ENCODE measurements around the gene ZC3H12D.

Gene ZC3H12D

DNA sequence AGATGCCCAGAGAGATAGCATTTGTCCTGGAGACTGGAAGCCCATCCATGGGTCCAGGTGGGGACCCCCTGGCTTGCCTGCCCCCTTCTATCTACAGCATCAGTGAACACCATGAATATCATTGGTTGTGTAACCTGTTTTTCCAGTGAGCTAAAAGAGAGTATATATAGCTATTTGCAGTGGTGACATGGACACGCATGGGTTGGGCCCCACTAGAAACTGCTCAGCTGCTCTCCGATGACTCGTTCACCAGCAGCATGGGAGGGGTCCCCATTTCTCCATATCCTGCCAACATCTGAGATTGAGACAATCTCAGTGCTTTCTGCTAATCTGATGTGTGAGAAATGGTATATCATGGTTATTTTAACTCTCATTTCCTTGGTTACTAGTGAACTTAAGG is 4.0 kb upstream of the ZC3H12D start:
- FAIRE-seq: no peak

DNA sequence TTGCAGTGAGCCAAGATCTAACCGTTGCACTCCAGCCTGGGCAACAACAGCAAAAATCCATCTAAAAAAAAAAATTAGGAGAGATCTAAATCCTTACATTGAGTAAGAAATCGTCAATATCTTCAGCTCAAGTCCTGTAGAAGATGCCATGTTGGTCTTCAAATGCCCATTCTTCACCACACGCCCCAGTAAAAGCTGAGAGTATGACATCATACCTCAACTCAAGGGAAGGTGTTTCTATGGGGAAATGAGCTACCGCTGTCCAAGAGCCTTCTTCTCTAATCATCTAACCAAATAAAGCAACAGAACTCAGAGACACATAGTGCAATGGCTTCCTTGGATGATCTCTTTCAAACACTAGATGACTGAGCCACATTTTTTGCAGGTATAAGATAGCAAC is 2.5 kb upstream of the ZC3H12D start:
- FAIRE-seq (no peak), DNase-seq (ENCODE audit: insufficient read length, low spot score) (no peak)
- TF ChIP-seq PAX5 (IDR thresholded peaks at IDR 0.05; ENCODE audit: insufficient read depth, low read length, severe bottlenecking): no peak
- TF ChIP-seq POLR2A (IDR thresholded peaks at IDR 0.05; ENCODE audit: low read depth, low read length): no peak
- TF ChIP-seq POLR2AphosphoS5 (IDR thresholded peaks at IDR 0.05; ENCODE audit: low read depth, low read length): no peak

More for the DNA sequence above, 4.0 kb upstream of the ZC3H12D start:
- no peak for DNase-seq (ENCODE audit: insufficient read length, low spot score)
- no peak for TF ChIP-seq POLR2A (IDR thresholded peaks at IDR 0.05; ENCODE audit: low read depth, low read length)
- no peak for TF ChIP-seq POLR2AphosphoS5 (IDR thresholded peaks at IDR 0.05; ENCODE audit: low read depth, low read length)
- no peak for TF ChIP-seq POU2F2 (IDR thresholded peaks at IDR 0.05; ENCODE audit: low read depth, low read length)
- TF ChIP-seq PAX5 (IDR thresholded peaks at IDR 0.05; ENCODE audit: insufficient read depth, low read length, severe bottlenecking): no peak
- TF ChIP-seq TAF1 (IDR thresholded peaks at IDR 0.05; ENCODE audit: low read depth, low read length): no peak
- no peak for TF ChIP-seq SPI1 (IDR thresholded peaks at IDR 0.05; ENCODE audit: low read depth, low read length)

GRCh38 chr6:149483849-149484655 is 762 bp downstream of the ZC3H12D start:
- peak; percentile 31 for FAIRE-seq

GRCh38 chr6:149483334-149483725 is 1.5 kb downstream of the ZC3H12D start:
- TF ChIP-seq POLR2A (IDR thresholded peaks at IDR 0.05; ENCODE audit: low read depth, low read length): no peak
- no peak for TF ChIP-seq PAX5 (IDR thresholded peaks at IDR 0.05; ENCODE audit: insufficient read depth, low read length, severe bottlenecking)
- FAIRE-seq (peak; percentile 79), DNase-seq (ENCODE audit: insufficient read length, low spot score) (no peak)

More at GRCh38 chr6:149483849-149484655, 762 bp downstream of the ZC3H12D start:
- TF ChIP-seq PAX5 (IDR thresholded peaks at IDR 0.05; ENCODE audit: insufficient read depth, low read length, severe bottlenecking) (no peak), POLR2AphosphoS5 (IDR thresholded peaks at IDR 0.05; ENCODE audit: low read depth, low read length) (no peak), POLR2A (IDR thresholded peaks at IDR 0.05; ENCODE audit: low read depth, low read length) (no peak), TAF1 (IDR thresholded peaks at IDR 0.05; ENCODE audit: low read depth, low read length) (no peak), SPI1 (IDR thresholded peaks at IDR 0.05; ENCODE audit: low read depth, low read length) (no peak), POU2F2 (IDR thresholded peaks at IDR 0.05; ENCODE audit: low read depth, low read length) (no peak)
- DNase-seq (ENCODE audit: insufficient read length, low spot score): no peak

- FAIRE-seq (no peak), DNase-seq (ENCODE audit: insufficient read length, low spot score) (no peak)
Observed at GRCh38 chr6:149482545-149483333, 2.1 kb downstream of the ZC3H12D start.

GRCh38 chr6:149480502-149481280 is 4.1 kb downstream of the ZC3H12D start:
- TF ChIP-seq PAX5 (IDR thresholded peaks at IDR 0.05; ENCODE audit: insufficient read depth, low read length, severe bottlenecking) (no peak), TAF1 (IDR thresholded peaks at IDR 0.05; ENCODE audit: low read depth, low read length) (no peak), SPI1 (IDR thresholded peaks at IDR 0.05; ENCODE audit: low read depth, low read length) (no peak), POLR2A (IDR thresholded peaks at IDR 0.05; ENCODE audit: low read depth, low read length) (no peak; the same call in 1 of the 2 replicates), POLR2AphosphoS5 (IDR thresholded peaks at IDR 0.05; ENCODE audit: low read depth, low read length) (no peak), POU2F2 (IDR thresholded peaks at IDR 0.05; ENCODE audit: low read depth, low read length) (no peak)
- no peak for FAIRE-seq
- DNase-seq (ENCODE audit: insufficient read length, low spot score): no peak

More at GRCh38 chr6:149482545-149483333, 2.1 kb downstream of the ZC3H12D start:
- no peak for TF ChIP-seq POU2F2 (IDR thresholded peaks at IDR 0.05; ENCODE audit: low read depth, low read length)
- TF ChIP-seq POLR2AphosphoS5 (IDR thresholded peaks at IDR 0.05; ENCODE audit: low read depth, low read length): no peak
- TF ChIP-seq POLR2A (IDR thresholded peaks at IDR 0.05; ENCODE audit: low read depth, low read length): no peak
- no peak for TF ChIP-seq TAF1 (IDR thresholded peaks at IDR 0.05; ENCODE audit: low read depth, low read length)
- peak; percentile 87 for TF ChIP-seq SPI1 (IDR thresholded peaks at IDR 0.05; ENCODE audit: low read depth, low read length)

DNA sequence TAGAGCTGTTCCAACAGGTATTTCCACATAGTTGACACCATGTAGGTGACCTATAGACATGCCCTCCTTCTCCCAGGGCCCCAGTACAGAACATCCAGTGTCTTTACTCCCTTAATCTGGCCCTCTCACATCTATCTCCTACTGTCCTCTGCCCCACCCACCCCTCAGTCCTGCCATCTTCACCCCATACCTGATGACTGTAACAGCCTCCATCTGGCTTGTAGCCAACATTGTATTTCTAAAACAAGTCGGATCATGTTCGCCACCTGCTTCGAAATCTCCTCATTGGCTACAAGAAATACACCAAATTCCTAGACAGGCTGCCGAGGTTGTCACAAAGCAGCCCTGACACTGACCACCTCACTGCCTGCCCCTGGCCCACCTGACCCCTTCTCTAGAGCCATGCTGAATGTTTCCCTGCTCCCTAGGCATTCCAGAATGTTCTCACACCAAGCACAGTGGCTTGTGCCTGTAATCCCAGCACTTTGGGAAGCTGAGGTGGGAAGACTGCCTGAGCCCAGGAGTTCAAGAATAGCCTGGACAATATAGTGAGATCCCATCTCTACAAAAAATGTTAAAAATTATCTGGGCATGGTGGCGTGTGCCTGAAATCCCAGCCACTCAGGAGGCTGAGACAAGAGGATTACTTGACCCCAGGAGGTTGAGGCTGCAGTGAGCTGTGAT is 6.0 kb downstream of the ZC3H12D start:
- FAIRE-seq (no peak), DNase-seq (ENCODE audit: insufficient read length, low spot score) (no peak)
- TF ChIP-seq POU2F2 (IDR thresholded peaks at IDR 0.05; ENCODE audit: low read depth, low read length) (no peak), POLR2A (IDR thresholded peaks at IDR 0.05; ENCODE audit: low read depth, low read length) (no peak), SPI1 (IDR thresholded peaks at IDR 0.05; ENCODE audit: low read depth, low read length) (no peak), POLR2AphosphoS5 (IDR thresholded peaks at IDR 0.05; ENCODE audit: low read depth, low read length) (no peak), PAX5 (IDR thresholded peaks at IDR 0.05; ENCODE audit: insufficient read depth, low read length, severe bottlenecking) (no peak), TAF1 (IDR thresholded peaks at IDR 0.05; ENCODE audit: low read depth, low read length) (no peak)

DNA sequence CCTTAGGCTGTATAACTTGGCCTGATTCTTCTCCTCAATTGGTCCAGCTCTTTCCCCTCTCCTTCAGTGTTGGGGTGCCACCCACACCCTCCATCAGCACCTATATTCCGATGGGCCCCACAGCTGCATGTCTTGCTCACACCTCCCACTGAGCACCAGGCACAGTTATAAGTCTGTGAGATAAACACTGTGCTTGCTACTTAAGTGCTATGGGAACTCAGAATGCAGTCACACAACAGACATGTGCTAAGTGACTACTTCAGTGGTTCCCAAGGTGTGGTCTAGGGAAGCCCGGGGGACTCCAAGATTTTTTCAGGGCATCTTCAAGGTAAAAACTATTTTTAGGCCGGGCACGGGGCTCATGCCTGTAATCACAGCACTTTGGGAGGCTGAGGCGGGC is 7.3 kb downstream of the ZC3H12D start:
- FAIRE-seq (peak; percentile 31), DNase-seq (ENCODE audit: insufficient read length, low spot score) (no peak)
- no peak for TF ChIP-seq PAX5 (IDR thresholded peaks at IDR 0.05; ENCODE audit: insufficient read depth, low read length, severe bottlenecking)
- TF ChIP-seq POLR2AphosphoS5 (IDR thresholded peaks at IDR 0.05; ENCODE audit: low read depth, low read length): no peak
- no peak for TF ChIP-seq POU2F2 (IDR thresholded peaks at IDR 0.05; ENCODE audit: low read depth, low read length)
- no peak for TF ChIP-seq TAF1 (IDR thresholded peaks at IDR 0.05; ENCODE audit: low read depth, low read length)
- no peak for TF ChIP-seq POLR2A (IDR thresholded peaks at IDR 0.05; ENCODE audit: low read depth, low read length)
- TF ChIP-seq SPI1 (IDR thresholded peaks at IDR 0.05; ENCODE audit: low read depth, low read length): no peak

All from GM12891 (cell line).